ENCODE measurements around the gene CASK.
A peak's percentile ranks its signal among the peaks of the same experiment; 100 is the strongest.

The CASK gene

GRCh38 chrX:41758401-41758800 lies 165.0 kb downstream of the CASK start:
- no peak for DNase-seq (ENCODE audit: extremely low read depth, low read depth)
- TF ChIP-seq, protein P1, sequence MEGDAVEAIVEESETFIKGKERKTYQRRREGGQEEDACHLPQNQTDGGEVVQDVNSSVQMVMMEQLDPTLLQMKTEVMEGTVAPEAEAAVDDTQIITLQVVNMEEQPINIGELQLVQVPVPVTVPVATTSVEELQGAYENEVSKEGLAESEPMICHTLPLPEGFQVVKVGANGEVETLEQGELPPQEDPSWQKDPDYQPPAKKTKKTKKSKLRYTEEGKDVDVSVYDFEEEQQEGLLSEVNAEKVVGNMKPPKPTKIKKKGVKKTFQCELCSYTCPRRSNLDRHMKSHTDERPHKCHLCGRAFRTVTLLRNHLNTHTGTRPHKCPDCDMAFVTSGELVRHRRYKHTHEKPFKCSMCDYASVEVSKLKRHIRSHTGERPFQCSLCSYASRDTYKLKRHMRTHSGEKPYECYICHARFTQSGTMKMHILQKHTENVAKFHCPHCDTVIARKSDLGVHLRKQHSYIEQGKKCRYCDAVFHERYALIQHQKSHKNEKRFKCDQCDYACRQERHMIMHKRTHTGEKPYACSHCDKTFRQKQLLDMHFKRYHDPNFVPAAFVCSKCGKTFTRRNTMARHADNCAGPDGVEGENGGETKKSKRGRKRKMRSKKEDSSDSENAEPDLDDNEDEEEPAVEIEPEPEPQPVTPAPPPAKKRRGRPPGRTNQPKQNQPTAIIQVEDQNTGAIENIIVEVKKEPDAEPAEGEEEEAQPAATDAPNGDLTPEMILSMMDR (IDR thresholded peaks at IDR 0.05; ENCODE audit: low read depth, low read length) = no peak

DNA sequence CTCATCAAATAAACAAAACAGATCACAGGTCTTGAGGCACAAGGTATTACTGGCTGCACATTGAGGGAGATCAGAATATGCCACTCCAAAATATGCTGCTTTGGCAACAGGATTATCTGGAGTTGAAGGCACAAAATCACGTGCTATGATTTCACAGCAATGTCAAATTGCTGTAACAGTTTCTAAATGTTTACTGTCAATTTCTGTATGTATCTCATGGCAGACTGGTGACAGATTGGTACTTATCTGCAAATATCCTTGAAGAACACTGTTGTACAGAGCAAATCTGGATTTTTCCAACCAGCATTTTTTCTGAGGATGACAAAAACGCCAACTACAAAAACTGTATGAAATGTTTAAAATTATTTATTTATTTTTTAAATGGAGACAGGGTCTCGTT lies 172.6 kb downstream of the CASK start:
- TF ChIP-seq, protein P1 (IDR thresholded peaks at IDR 0.05; ENCODE audit: low read depth, low read length) = no peak
- no peak for DNase-seq (ENCODE audit: extremely low read depth, low read depth)

- DNase-seq (ENCODE audit: extremely low read depth, low read depth) = no peak
- TF ChIP-seq, protein P1 (IDR thresholded peaks at IDR 0.05; ENCODE audit: low read depth, low read length) = no peak
Observed at GRCh38 chrX:41739871-41740270, 183.5 kb downstream of the CASK start.

DNA sequence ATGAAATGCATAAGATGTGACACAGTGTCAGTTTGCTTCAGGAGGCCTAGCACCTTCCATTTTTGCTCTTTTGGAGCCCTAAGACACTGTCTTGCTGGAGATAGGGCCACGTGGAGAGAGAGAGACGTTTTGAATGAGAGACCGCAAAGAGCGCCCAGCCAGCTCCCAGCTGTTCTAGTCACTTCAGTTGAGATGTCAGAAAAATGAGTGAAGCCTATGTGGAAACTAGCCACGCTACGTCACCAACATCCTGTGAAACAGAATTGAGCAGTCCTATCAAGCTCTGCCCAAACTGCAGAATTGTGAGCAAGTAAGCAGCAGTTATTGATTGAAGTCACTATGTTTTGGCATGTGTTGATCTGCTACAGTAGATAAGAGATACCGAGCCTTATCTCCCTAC lies 186.3 kb downstream of the CASK start:
- no peak for DNase-seq (ENCODE audit: extremely low read depth, low read depth)
- TF ChIP-seq, protein P1 (IDR thresholded peaks at IDR 0.05; ENCODE audit: low read depth, low read length) = no peak

DNA sequence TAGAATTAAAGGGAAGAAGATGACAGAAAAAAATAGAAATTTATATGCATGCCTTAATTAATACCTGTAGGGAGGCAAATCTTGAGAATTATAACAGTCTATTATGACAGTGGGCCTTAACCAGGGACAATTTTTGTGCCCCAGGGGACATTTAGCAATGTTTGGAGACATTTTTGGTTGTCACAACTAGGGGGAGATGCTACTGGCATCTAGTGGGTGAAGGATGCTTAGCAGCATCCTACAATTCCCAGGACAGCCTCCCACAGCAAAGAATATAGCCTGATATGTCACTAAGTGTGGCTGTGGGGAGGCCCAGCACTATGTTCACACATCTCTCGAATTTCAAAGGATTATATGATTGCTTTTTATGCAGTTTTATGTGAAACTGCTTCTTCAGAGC lies 188.8 kb downstream of the CASK start:
- TF ChIP-seq, protein P1 (IDR thresholded peaks at IDR 0.05; ENCODE audit: low read depth, low read length) = peak; percentile 46

GRCh38 chrX:41733939-41734338 lies 189.4 kb downstream of the CASK start:
- no peak for DNase-seq (ENCODE audit: extremely low read depth, low read depth)
- TF ChIP-seq, protein P1 (IDR thresholded peaks at IDR 0.05; ENCODE audit: low read depth, low read length) = no peak

More for the DNA sequence above, 188.8 kb downstream of the CASK start:
- DNase-seq (ENCODE audit: extremely low read depth, low read depth) = no peak

DNA sequence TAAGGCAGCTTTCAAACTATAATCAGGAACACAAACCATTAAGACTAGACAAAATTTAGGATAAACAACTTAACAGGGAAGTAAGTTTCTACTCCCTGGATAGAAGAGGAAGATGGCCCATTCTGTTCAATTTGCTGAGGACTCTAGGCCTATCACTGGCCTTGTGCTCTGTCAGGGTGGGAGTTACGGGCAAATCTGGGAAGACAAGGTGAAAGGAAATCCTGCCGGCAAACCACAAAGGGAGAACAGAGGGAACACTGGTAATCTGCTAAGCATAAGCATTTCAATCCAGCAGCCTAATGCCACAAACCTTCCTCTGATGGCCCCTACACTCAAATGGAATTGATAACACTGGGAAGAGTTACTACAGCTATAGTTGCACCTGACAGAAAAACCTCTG lies 191.1 kb downstream of the CASK start:
- TF ChIP-seq, protein P1 (IDR thresholded peaks at IDR 0.05; ENCODE audit: low read depth, low read length) = no peak
- DNase-seq (ENCODE audit: extremely low read depth, low read depth) = no peak

All from AG09319 (cell line).